NT2/D1 (cell line): ENCODE measurements around the gene IQGAP3.

Source experiments
- DNase-seq: peaks from one replicate; pipeline ENCODE4 v3.0.0-alpha.2; 2011; ENCODE audit warnings: low read depth, low spot score
- H3K27me3 ChIP-seq: 2 replicates; pipeline ENCODE4 v1.6.0; 2011; ENCODE audit warnings: mild to moderate bottlenecking; ENCODE audit not compliant: insufficient read length, insufficient read depth
- H3K36me3 ChIP-seq: 2 replicates; pipeline ENCODE4 v1.6.1; 2011; ENCODE audit warnings: mild to moderate bottlenecking, low read length, mixed read lengths; ENCODE audit not compliant: insufficient read depth, insufficient read length
- H3K4me1 ChIP-seq: 2 replicates; pipeline ENCODE4 v1.5.1; 2011; ENCODE audit not compliant: insufficient read depth, insufficient read length
- H3K4me3 ChIP-seq: 2 replicates; pipeline ENCODE4 v1.5.1; 2011; ENCODE audit warnings: low read depth; ENCODE audit not compliant: insufficient read length
- H3K9ac ChIP-seq: 2 replicates; pipeline ENCODE4 v1.6.0; 2011; ENCODE audit warnings: low read depth; ENCODE audit not compliant: insufficient read length
- H3K9me3 ChIP-seq: 2 replicates; pipeline ENCODE4 v1.5.1; 2011; ENCODE audit warnings: mild to moderate bottlenecking, low read length; ENCODE audit not compliant: insufficient read depth
- SUZ12 ChIP-seq: IDR thresholded peaks from 2 replicates; pipeline ENCODE4 v1.6.1; 2011; ENCODE audit not compliant: insufficient read length, insufficient read depth; ENCODE audit errors: extremely low read depth
- YY1 ChIP-seq: IDR thresholded peaks from 2 replicates; pipeline ENCODE4 v1.6.1; 2011; ENCODE audit not compliant: insufficient read length, insufficient read depth
- ZNF274 ChIP-seq: IDR thresholded peaks from 2 replicates; pipeline ENCODE4 v1.6.1; 2011; ENCODE audit warnings: mild to moderate bottlenecking, low read depth, low read length

The IQGAP3 gene

GRCh38 chr1:156549390-156549789 lies 23.0 kb downstream of the IQGAP3 start:
- Histone ChIP-seq H3K36me3 (peaks cover 92% of the 10 kb centered on the region), H3K4me3 (no peak overlapping the region), H3K27me3 (no peaks in the 10 kb centered on the region), H3K4me1 (no peaks in the 10 kb centered on the region), H3K9ac (no peak overlapping the region), H3K9me3 (no peaks in the 10 kb centered on the region)
- TF ChIP-seq YY1, result no peak
- no peak for TF ChIP-seq ZNF274
- TF ChIP-seq SUZ12, result no peak
- no peak for DNase-seq

- Histone ChIP-seq H3K27me3 (no peaks in the 10 kb centered on the region), H3K9ac (no peak overlapping the region), H3K4me3 (no peak overlapping the region), H3K36me3 (peaks cover 96% of the 10 kb centered on the region), H3K4me1 (no peaks in the 10 kb centered on the region), H3K9me3 (no peaks in the 10 kb centered on the region)
- no peak for DNase-seq
- TF ChIP-seq SUZ12 (no peak), YY1 (no peak), ZNF274 (no peak)
Measured at GRCh38 chr1:156547982-156548381, 24.4 kb downstream of the IQGAP3 start.

- Histone ChIP-seq H3K4me3 (no peak overlapping the region), H3K9ac (no peak overlapping the region), H3K27me3 (no peaks in the 10 kb centered on the region), H3K4me1 (no peaks in the 10 kb centered on the region), H3K36me3 (peaks cover 94% of the 10 kb centered on the region), H3K9me3 (no peaks in the 10 kb centered on the region)
- no peak for DNase-seq
- TF ChIP-seq YY1, result no peak
- no peak for TF ChIP-seq ZNF274
- no peak for TF ChIP-seq SUZ12
Measured at GRCh38 chr1:156547434-156547833, 24.9 kb downstream of the IQGAP3 start.

GRCh38 chr1:156546267-156546666 lies 26.1 kb downstream of the IQGAP3 start:
- no peaks in the 10 kb centered on the region for H3K4me1 ChIP-seq
- no peak overlapping the region for H3K4me3 ChIP-seq
- no peaks in the 10 kb centered on the region for H3K9me3 ChIP-seq
- H3K36me3 ChIP-seq, result peaks cover 94% of the 10 kb centered on the region
- TF ChIP-seq ZNF274, result no peak
- no peak for TF ChIP-seq YY1
- TF ChIP-seq SUZ12, result no peak
- H3K27me3 ChIP-seq, result no peaks in the 10 kb centered on the region
- no peak for DNase-seq
- no peak overlapping the region for H3K9ac ChIP-seq

- TF ChIP-seq ZNF274 (no peak), YY1 (no peak), SUZ12 (no peak)
Measured at GRCh38 chr1:156544592-156545102, 27.7 kb downstream of the IQGAP3 start.

GRCh38 chr1:156543066-156543465 lies 29.3 kb downstream of the IQGAP3 start:
- no peaks in the 10 kb centered on the region for H3K27me3 ChIP-seq
- H3K4me3 ChIP-seq, result no peak overlapping the region
- no peaks in the 10 kb centered on the region for H3K9me3 ChIP-seq
- DNase-seq, result no peak
- H3K9ac ChIP-seq, result no peak overlapping the region
- H3K4me1 ChIP-seq, result peaks cover 4% of the 10 kb centered on the region
- TF ChIP-seq YY1, result no peak
- no peak for TF ChIP-seq SUZ12
- no peak for TF ChIP-seq ZNF274
- H3K36me3 ChIP-seq, result peaks cover 97% of the 10 kb centered on the region

More at GRCh38 chr1:156544592-156545102, 27.7 kb downstream of the IQGAP3 start:
- no peak overlapping the region for H3K4me3 ChIP-seq
- no peaks in the 10 kb centered on the region for H3K27me3 ChIP-seq
- H3K36me3 ChIP-seq, result peaks cover 94% of the 10 kb centered on the region
- no peaks in the 10 kb centered on the region for H3K4me1 ChIP-seq
- no peaks in the 10 kb centered on the region for H3K9me3 ChIP-seq
- DNase-seq, result no peak
- no peak overlapping the region for H3K9ac ChIP-seq

GRCh38 chr1:156540955-156541354 lies 31.4 kb downstream of the IQGAP3 start:
- no peak for TF ChIP-seq ZNF274
- no peak for TF ChIP-seq YY1
- TF ChIP-seq SUZ12, result no peak

GRCh38 chr1:156539818-156540355 lies 32.5 kb downstream of the IQGAP3 start:
- TF ChIP-seq SUZ12 (no peak), YY1 (no peak), ZNF274 (no peak)
- Histone ChIP-seq H3K9me3 (no peaks in the 10 kb centered on the region), H3K4me1 (peaks cover 4% of the 10 kb centered on the region), H3K4me3 (no peak overlapping the region), H3K27me3 (no peaks in the 10 kb centered on the region), H3K9ac (no peak overlapping the region), H3K36me3 (peaks cover 95% of the 10 kb centered on the region)
- no peak for DNase-seq

More at GRCh38 chr1:156540955-156541354, 31.4 kb downstream of the IQGAP3 start:
- H3K9me3 ChIP-seq, result no peaks in the 10 kb centered on the region
- H3K36me3 ChIP-seq, result peaks cover 94% of the 10 kb centered on the region
- H3K27me3 ChIP-seq, result no peaks in the 10 kb centered on the region
- no peak for DNase-seq
- peaks cover 4% of the 10 kb centered on the region for H3K4me1 ChIP-seq
- H3K9ac ChIP-seq, result no peak overlapping the region
- H3K4me3 ChIP-seq, result no peak overlapping the region
